ENCODE data around the gene EHD4.

The EHD4 gene

GRCh38 chr15:41930867-41931222, 41.5 kb downstream of the EHD4 start:
- TF ChIP-seq POLR2AphosphoS5 (IDR thresholded peaks at IDR 0.05; ENCODE audit: low read depth, low read length) (no peak), TAF1 (IDR thresholded peaks at IDR 0.05; ENCODE audit: borderline replicate concordance, low read depth, low read length) (no peak), POLR2A (IDR thresholded peaks at IDR 0.05; ENCODE audit: low read depth, low read length) (no peak)
- no peak for FAIRE-seq
- no peak for DNase-seq (ENCODE audit: insufficient read length)

- TF ChIP-seq TAF1 (IDR thresholded peaks at IDR 0.05; ENCODE audit: borderline replicate concordance, low read depth, low read length) = no peak
- TF ChIP-seq POLR2A (IDR thresholded peaks at IDR 0.05; ENCODE audit: low read depth, low read length) = no peak
- TF ChIP-seq POLR2AphosphoS5 (IDR thresholded peaks at IDR 0.05; ENCODE audit: low read depth, low read length) = no peak
- DNase-seq (ENCODE audit: insufficient read length) = no peak
- no peak for FAIRE-seq
These were observed 42.0 kb downstream of the EHD4 start for GRCh38 chr15:41930221-41930866.

- DNase-seq (ENCODE audit: insufficient read length) (peak; percentile 48), FAIRE-seq (no peak)
- TF ChIP-seq POLR2AphosphoS5 (IDR thresholded peaks at IDR 0.05; ENCODE audit: low read depth, low read length) (peak; percentile 51), POLR2A (IDR thresholded peaks at IDR 0.05; ENCODE audit: low read depth, low read length) (peak; percentile 36; the same call in 1 of the 2 replicates), TAF1 (IDR thresholded peaks at IDR 0.05; ENCODE audit: borderline replicate concordance, low read depth, low read length) (no peak)
These were observed 43.4 kb downstream of the EHD4 start for GRCh38 chr15:41928637-41929620.

GRCh38 chr15:41928100-41928499, 44.3 kb downstream of the EHD4 start:
- FAIRE-seq (no peak), DNase-seq (ENCODE audit: insufficient read length) (no peak)
- TF ChIP-seq TAF1 (IDR thresholded peaks at IDR 0.05; ENCODE audit: borderline replicate concordance, low read depth, low read length) (no peak), POLR2AphosphoS5 (IDR thresholded peaks at IDR 0.05; ENCODE audit: low read depth, low read length) (no peak), POLR2A (IDR thresholded peaks at IDR 0.05; ENCODE audit: low read depth, low read length) (no peak)

- FAIRE-seq (peak; percentile 40), DNase-seq (ENCODE audit: insufficient read length) (no peak)
- TF ChIP-seq TAF1 (IDR thresholded peaks at IDR 0.05; ENCODE audit: borderline replicate concordance, low read depth, low read length) (no peak), POLR2AphosphoS5 (IDR thresholded peaks at IDR 0.05; ENCODE audit: low read depth, low read length) (no peak), POLR2A (IDR thresholded peaks at IDR 0.05; ENCODE audit: low read depth, low read length) (no peak)
These were observed 44.8 kb downstream of the EHD4 start for GRCh38 chr15:41927536-41927935.

GRCh38 chr15:41926185-41927056, 45.9 kb downstream of the EHD4 start:
- TF ChIP-seq POLR2A (IDR thresholded peaks at IDR 0.05; ENCODE audit: low read depth, low read length) (no peak; the same call in 1 of the 2 replicates), POLR2AphosphoS5 (IDR thresholded peaks at IDR 0.05; ENCODE audit: low read depth, low read length) (no peak), TAF1 (IDR thresholded peaks at IDR 0.05; ENCODE audit: borderline replicate concordance, low read depth, low read length) (no peak)
- DNase-seq (ENCODE audit: insufficient read length) (no peak), FAIRE-seq (no peak)

- FAIRE-seq = no peak
- TF ChIP-seq POLR2A (IDR thresholded peaks at IDR 0.05; ENCODE audit: low read depth, low read length) (no peak), POLR2AphosphoS5 (IDR thresholded peaks at IDR 0.05; ENCODE audit: low read depth, low read length) (no peak), TAF1 (IDR thresholded peaks at IDR 0.05; ENCODE audit: borderline replicate concordance, low read depth, low read length) (no peak)
These were observed 47.2 kb downstream of the EHD4 start for GRCh38 chr15:41925086-41925608.

GRCh38 chr15:41923401-41923997, 48.9 kb downstream of the EHD4 start:
- no peak for DNase-seq (ENCODE audit: insufficient read length)
- TF ChIP-seq POLR2A (IDR thresholded peaks at IDR 0.05; ENCODE audit: low read depth, low read length) (no peak), TAF1 (IDR thresholded peaks at IDR 0.05; ENCODE audit: borderline replicate concordance, low read depth, low read length) (no peak)
- FAIRE-seq = no peak

More at GRCh38 chr15:41925086-41925608, 47.2 kb downstream of the EHD4 start:
- DNase-seq (ENCODE audit: insufficient read length) = no peak

- TF ChIP-seq TAF1 (IDR thresholded peaks at IDR 0.05; ENCODE audit: borderline replicate concordance, low read depth, low read length) (no peak), POLR2AphosphoS5 (IDR thresholded peaks at IDR 0.05; ENCODE audit: low read depth, low read length) (no peak), POLR2A (IDR thresholded peaks at IDR 0.05; ENCODE audit: low read depth, low read length) (no peak)
- DNase-seq (ENCODE audit: insufficient read length) (no peak), FAIRE-seq (no peak)
These were observed 50.0 kb downstream of the EHD4 start for GRCh38 chr15:41922353-41922752.

GRCh38 chr15:41921639-41922038, 50.7 kb downstream of the EHD4 start:
- no peak for TF ChIP-seq POLR2A (IDR thresholded peaks at IDR 0.05; ENCODE audit: low read depth, low read length)
- no peak for TF ChIP-seq POLR2AphosphoS5 (IDR thresholded peaks at IDR 0.05; ENCODE audit: low read depth, low read length)
- TF ChIP-seq TAF1 (IDR thresholded peaks at IDR 0.05; ENCODE audit: borderline replicate concordance, low read depth, low read length) = no peak

More at GRCh38 chr15:41921639-41922038, 50.7 kb downstream of the EHD4 start:
- FAIRE-seq = no peak
- no peak for DNase-seq (ENCODE audit: insufficient read length)

Data from GM12892 (cell line).